Fibroblast of skin of right quadriceps (primary cell): ENCODE data around the gene NDUFB2.
"Not testable (repeated sequence)": the region's sequence is repeated elsewhere in the genome, so short reads cannot be mapped to it uniquely, and the experiment has no call there.

Experiments used
- DNase-seq: peaks from one replicate; pipeline ENCODE4 v3.0.0-alpha.2; 2013

NDUFB2 gene

DNA sequence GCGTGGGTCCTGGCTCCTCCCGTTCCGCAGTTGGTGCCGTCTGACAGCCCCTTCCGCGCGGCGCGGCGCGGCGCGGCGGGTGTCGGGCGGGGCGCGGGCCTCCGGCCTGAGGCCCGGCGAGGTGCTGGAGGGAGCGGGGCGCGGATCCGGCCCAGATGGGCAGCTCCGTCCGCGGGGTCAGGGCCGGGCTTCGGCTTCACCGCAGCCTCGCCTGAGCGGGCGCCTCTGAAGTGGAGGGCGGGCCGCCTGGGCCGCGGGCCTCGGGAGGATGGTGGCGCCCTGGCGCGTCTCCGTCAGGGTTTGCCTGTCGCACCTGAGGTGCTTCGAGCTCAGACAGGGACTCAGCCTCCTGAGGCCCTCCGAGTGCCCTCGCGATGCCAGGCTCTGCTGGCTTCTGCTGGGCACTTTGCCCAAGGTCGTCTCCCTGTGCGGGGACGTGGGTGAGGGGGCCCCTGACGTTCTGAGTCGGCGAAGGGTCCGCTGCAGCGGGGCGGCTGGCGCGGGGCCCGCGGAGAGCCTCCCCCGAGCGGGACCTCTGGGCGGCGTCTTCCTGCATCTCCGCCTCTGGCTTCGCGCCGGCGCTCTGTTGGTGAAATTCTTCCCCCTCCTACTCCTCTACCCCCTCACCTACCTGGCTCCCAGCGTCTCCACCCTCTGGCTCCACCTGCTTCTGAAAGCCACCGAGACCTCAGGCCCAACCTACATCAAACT, 23.3 kb upstream of the NDUFB2 start:
- no peak for DNase-seq

DNA sequence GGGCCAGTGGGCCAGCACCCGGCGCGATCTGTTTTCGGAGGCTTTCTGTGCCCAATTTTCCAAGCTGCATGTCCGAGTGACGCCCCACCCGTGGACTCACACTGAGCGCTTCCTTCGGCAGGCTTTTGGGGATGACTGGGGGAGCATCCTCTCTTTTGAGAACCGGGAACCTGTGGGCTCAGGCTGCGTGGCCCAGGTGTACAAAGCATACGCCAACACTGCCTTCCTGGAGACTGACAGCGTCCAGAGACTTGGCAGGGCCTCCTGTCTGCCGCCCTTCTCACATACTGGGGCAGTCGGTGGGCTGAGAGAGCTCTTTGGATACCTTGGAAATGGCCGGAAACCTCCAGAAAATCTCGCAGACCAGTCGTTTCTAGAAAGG, 22.7 kb upstream of the NDUFB2 start:
- DNase-seq = no peak

DNA sequence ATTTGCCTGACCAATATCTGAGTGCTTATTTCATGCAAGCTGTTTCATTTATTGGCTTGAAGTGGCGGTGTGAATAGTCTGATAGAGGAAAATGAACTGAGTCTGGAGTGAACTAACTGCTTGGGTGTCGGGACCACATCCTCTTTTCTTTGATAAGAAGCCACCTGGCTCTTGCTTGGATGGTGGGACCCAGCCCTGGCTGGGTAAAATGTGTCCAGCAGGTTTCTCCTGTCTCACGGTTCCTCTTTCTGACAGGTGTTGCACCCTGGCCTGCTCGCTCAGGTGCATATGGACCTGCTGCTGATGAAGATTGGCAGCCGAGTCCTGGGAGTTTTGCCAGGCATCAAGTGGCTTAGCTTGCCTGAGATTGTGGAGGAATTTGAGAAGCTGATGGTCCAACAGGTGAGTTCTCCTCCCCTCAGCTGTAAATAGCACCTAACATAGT, 22.1 kb upstream of the NDUFB2 start:
- DNase-seq = no peak

DNA sequence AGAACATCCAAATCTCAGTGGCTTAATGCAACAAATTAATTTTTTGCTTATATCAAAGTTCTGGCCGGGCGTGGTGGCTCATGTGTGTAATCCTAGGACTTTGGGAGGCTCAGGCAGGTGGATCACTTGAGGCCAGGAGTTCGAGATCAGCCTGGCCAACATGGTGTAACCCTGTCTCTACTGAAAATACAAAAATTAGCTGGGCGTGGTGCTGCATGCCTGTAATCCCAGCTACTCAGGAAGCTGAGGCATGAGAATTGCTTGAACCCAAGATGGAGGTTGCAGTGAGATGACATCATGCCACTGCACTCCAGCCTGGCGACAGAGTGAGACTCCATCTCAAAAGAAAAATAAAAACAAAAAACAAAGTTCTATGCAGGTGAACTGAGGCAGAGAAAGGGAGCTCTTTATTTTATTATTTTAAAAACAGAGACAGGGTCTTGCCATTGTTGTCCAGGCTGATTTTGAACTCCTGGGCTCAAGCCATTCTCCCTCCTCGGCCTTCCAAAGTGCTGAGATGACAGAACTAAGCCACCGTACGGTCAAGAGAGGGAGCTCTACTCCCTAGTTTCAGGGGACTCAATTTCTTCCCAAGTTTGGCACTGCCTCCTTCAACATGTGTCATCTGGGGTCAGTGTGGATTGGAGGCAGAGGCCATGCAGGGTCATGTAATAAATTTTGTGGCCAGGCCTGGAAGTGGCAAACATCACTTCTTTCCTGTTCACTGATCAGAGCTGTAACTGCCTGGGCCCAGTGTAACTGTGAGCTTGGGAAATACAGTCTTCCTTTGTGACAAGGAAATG, 21.4 kb upstream of the NDUFB2 start:
- peak; percentile 46 for DNase-seq

DNA sequence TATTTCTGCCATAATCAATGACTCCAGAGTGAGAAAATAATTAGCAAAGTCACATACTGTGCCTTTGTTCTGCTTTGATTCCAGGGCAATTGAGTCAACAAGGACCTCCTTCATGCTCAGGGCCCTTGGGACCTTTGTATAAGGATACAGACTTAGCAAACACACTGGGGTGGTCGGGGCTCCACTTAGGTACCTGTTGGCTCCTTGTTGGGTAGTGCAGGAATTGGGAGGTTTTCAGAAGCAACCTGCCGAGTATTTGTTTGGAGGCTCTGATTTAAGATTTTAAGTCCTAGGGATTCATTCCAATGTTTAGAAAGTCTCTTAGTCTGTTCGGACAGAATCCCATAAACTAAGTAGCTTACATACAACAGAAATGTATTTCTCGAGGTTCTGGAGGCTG, 20.8 kb upstream of the NDUFB2 start:
- no peak for DNase-seq

DNA sequence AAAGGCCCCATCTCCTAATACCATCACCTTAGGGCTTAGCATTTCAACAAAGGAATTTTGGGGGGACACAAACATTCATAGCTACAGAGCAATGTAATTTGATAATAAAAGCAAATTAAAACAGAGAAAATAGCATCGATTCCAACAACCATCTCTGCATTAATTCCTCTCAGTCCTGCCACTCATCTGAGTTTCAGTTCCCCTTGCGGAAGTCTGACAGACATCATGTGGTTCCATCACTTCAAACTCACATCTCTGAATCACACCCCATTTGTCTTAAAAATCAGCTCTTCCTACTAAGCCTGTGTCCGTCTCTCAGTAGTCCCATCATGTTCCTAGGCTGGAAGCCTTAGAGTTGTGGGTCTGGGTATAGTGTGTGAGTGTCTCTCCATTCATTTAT, 20.2 kb upstream of the NDUFB2 start:
- DNase-seq = no peak

DNA sequence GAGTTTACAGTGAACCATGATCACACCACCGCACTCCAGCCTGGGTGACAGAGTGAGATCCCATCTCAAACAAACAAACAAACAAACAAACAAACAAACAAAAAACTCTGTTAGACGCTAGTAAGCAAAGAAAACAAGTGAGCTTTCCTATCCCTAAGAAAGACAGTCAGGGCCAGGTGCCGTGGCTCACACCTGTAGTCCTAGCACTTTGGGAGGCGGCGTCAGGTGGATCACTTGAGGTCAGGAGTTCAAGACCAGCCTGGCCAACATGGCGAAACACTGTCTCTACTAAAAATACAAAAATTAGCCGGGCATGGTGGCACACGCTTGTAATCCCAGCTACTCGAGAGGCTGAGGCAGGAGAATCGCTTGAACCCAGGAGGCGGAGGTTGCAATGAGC, 19.6 kb upstream of the NDUFB2 start:
- DNase-seq = not testable (repeated sequence)

DNA sequence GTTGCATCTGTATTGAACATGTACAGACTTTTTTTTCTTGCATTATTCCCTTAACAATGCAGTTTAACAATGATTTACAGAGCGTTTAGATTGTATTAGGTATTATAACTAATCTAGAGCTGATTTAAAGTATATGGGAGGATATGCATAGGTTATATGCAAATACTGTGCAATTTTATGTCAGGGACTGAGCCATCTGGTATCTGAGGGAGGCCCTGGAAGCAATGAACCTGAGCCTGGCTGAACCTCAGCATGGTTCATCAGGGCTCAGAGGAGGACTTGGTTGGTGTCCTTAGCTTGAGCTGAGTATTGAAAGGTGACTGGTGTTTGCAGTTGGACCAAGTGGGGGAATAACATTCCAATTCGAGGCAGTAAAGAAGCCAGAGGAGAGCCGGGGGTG, 19.0 kb upstream of the NDUFB2 start:
- DNase-seq = no peak

DNA sequence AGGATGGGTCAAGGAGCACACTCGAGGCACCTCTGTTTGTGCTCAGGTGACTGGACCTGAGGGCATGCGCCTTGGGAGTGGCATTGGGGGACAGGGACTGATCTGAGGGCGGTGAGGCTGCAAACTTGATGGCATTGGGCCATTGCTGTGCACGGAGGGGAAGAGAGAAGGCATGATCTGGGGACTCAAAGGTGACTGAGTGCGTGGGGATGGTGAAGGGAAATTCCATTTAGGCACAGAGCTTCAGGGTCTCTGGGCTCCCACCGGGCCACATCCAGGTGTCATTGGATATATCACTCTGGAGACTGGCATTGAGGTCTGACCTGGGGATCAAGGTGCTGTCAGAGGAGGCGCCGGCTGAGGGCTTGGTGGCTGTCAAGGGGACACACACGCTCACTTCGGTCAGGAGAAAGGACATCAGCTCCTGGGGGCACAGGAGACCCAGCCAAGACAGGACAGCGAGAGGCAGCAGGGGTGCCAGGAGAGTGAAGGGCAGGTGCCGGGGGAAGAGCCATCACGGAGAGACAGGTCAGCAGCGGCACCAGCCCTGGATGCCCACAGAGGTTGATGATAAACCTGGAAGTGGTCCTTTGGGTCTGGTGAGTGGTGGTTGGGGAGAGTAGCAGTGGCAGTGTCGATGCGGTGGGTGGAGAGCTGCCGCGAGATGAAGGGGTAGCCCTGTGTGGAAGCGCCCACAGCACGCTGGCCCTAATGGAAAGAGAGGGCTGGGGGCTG, 18.3 kb upstream of the NDUFB2 start:
- DNase-seq = no peak

DNA sequence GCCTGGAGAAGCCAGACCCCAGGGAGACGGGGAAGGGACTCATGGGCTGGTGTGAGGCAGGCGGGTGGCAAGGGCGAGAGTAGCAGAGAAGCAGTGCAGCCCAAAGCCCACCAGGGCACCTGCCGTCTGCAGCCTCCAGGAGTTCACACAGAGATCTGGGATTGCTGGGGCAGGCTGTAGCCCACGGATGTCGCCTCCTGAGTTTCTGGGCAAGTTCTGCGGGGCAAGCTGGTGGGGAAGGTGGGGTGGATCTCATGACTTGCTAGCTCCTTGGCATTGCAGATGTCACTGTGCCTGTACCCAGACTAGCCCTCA, 17.7 kb upstream of the NDUFB2 start:
- no peak for DNase-seq

DNA sequence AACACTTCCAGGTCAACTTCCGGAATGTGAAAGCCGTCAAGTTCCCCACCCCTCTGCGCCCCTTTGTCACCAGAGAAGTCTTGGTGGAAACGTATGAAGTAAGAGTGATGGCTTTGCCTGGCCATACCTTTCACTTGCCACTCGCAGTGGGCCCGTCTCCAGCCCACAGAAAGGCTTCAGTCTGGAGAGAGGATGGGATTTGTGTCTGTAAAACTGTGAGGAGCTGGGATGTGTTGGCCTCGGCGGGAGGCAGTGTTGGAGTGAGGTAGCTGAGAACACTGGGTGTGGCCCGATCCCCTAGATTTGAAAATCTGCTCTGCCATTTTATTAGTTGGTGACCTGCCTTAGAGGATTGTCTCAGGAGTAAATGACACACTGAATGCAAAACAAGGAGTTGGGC, 17.3 kb upstream of the NDUFB2 start:
- no peak for DNase-seq

DNA sequence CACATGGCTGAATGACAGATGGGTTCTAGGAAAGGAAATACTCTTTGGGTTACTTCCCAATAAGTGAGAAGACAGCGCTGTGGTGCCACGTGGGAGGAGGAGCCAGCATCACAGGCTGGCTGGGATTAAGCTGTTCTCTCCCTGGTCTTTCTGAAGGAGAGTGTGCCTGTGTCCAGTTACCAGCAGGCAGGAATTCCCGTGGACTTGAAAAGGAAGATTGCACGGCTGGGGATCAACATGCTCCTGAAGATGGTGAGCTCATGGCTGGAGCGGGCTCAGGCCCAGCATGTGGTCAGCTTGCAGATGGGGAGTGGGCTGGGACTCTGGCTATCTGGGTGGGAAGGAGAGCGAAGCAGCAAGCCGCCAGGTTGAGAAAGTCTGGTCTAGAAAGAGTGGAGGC, 15.6 kb upstream of the NDUFB2 start:
- DNase-seq = no peak

DNA sequence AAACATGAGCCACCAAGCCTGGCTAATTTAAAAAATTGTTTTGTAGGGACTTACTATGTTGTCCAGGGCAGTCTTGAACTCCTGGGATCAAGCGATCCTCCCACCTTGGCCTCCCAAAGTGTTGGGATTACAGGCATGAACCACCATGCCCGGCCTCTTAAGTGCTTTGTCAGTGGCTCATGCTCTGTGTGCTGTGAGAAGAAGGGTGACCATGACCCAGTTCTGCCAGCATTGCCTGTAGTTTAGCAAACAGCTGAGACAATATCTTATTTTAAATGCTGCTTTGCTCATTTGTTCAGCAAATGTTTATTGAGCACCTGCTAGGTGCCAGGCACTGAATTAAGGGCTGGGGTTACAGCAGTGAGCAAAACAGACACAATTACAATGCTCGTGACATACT, 14.7 kb upstream of the NDUFB2 start:
- no peak for DNase-seq

DNA sequence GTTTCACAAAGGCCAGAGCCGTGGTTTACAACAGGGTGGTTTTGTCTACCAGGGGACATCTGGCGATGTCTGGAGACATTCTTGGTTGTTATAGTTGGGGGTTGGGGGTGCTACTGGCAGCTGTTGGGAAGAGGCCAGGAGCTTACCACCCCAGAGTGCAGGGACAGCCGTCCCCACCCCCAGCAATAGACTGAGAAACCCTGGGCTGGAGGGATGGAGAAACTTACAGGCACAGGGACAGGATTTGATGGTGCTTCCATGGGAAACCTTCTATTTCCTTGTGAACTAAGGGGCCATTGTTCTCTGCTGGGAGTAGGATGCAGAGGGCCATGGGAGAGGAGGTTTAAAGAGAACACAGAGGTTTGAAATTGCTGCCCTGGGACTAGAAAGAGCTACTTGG, 12.9 kb upstream of the NDUFB2 start:
- DNase-seq = no peak

DNA sequence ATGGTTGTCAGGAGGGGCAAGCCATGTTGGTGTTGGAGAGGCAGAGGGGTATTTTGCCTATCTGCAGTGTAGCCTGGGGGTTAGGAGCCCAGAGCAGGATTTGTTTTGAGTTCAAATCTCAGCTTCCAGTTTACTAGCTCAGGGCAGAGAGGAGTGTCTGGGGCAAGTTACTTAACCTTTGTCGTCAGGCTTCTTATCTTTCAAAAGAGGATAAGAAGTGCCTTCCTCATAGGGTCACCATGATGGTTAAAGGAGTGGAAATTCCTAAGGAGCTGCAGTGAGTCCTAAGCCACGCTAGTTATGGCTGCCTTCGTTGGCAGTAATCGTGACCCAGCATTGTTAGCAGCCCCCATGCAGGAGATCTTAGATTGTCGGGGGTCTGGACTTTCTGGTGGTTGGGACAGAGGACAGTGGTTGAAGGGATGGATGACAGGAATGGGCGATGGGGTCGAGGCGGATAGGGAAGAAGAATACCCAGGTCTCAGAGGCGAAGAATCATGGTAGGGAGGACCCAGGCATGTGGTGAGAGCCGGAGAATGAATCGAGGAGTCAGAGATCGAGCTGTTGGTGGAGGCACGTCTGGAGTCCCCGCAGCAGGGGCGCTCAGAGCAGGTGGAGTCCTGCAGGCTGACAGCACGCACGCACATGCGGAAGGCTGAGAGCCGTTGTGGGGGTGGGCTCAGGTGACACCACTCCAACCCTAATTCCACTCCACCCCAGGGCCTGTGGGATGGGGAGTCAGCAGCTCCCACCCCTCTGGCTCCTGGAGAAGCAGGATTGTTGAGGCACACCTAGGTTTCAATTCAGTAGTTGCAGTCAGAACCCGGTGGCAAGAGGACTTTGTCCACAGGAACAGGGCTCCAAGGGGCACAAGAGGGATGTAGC, 12.2 kb upstream of the NDUFB2 start:
- DNase-seq = no peak

DNA sequence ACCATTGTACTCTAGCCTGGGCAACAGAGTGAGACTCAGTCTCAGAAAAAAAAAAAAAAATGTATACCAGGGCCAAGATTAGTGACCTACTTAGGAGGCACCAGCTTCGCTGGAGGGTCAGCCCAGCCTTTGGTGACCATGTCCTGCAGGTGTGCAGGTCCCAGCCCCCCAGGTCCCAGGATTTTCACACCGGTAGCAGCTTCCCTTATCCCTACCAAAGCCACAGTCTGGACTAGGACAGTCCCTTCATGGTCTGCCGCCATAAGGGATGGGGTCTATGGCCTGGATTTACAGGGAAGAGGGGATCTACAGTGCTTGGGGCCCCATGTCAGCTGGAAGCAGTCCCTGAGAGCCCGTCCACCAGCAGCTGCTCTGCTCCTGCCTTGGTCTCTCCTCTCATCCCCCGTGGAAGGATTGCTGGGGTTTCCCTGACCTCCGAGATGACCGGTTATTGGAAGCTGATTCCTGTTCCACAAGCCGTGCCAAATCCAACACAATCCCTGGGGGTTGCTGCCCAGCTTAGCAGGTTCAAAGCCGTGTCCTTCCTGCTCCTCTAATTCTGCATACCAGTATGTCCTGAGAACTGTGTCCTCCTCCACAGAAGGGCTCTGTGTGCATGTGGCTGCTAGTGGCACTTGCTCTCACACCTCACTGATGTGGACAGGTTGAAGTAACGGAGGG, 11.0 kb upstream of the NDUFB2 start:
- no peak for DNase-seq

DNA sequence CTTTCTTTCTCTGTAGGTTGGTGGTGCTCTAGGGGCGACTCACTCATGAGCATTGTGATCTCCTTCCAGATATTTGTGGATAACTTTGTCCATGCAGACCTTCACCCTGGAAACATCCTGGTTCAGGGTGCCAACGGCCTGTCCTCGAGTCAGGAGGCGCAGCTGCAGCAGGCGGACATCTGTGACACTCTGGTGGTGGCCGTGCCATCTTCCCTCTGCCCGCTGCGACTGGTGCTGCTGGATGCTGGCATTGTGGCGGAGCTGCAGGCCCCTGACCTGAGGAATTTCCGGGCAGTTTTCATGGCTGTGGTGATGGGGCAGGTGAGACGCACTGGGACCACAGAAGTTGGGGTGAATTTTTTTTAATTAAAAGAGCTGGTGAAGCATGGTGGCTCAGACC, 9.6 kb upstream of the NDUFB2 start:
- DNase-seq = no peak

DNA sequence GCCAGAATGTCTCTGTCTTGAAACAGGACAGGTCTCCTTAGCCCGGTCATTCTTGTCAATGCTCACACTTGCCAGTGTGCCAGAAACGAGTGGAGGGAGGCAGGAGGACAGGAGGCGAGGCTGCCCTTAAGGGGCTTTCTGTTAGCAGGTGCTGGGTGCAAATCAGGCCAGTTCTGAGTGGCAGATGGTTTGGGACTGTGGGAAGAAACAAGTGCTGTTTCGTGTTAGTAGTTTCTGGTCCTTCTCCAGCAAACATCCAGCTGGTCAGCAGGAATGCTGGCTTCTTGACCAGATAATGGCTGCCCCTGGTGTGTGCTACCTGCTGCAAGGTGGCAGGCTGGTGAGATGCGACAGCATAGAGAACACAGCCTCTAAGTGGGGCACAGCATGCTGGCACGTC, 8.2 kb upstream of the NDUFB2 start:
- no peak for DNase-seq

DNA sequence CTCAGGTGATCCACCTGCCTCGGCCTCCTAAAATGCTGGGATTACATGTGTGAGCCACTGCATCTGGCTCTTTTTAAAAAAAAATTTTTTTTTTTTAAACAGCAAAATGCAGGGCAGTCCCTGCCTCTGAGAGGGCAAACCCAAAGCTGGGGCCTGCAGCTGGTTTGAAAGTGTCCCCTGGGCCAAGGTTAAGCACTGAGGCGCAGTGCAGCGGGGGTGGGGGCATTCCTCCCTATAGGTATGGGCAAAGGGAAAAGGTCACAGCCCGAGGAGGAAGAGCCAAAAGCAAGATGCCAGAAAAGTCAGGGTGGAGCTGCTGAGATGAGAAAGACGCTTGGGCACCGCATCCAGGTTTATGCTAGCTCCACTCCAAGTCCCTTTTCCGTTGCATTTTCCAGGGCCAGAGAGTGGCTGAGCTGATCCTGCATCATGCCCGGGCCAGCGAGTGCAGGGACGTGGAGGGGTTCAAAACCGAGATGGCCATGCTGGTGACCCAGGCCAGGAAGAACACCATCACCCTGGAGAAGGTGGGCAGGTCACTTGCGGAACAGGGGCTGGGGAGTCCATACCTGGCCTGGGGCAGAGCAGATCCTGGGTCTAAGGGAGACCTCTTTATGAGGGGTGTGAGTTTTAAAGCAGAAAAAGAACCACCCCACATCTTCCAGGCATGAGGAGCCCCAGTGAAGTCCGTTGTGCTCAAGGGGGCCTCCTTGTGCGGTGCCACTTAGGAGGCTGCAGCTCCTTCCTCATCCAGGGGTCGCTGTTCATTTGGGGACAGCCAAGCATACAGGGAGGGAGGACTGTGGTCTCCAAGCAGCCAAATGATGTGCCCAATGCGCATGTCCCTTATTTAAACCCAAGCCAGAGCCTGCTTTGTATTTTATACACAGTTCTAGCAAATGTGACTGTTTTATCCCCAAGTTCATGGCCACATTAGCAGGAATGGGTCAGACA, 7.0 kb upstream of the NDUFB2 start:
- DNase-seq = no peak

DNA sequence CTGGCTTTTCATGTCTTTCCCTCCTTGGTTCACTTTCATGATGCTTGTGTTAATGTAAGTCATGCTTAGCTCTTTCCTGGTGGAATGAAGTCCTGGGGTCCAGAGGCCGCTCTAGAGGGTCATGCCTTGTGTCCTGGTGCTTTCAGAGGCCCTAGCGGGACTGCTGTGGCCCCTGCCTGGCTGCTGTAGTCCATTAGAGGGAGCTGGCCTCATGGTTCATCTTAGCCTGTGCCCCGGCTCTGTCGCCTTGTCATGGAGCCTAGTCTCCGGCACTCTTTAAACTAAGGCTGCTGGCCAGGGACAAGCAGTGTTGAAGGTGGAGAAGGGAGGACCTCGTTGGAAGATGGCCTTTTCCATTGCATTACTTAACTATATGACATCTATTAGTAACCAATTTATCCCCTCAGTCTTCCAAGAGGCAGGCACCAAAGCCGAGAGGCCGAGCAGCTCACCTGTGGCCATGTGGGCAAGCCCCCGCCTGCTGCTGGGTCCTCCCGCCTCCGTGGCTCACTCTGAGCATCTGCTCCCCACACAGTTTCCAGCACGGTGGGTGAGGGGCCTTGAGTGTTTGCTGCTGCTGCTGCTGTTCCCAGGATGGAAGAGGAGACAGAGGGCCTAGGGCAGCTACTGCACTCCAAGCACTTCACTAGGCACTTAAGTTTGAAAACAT, 5.0 kb upstream of the NDUFB2 start:
- no peak for DNase-seq

DNA sequence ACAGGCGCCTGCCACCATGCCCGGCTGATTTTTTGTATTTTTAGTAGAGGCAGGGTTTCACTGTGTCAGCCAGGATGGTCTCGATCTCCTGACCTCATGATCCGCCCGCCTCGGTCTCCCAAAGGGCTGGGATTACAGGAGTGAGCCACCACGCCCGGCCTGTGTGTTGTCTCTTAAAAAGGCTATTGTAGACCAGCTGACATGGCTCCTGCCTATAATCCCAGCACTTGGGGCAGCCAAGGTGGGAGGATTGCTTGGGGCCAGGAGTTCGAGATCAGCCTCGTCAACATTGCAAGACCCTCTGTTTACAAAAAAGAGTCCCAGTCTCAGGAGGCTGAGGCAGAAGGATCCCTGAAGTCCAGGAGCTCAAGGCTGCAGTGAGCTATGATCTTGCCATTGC, 2.7 kb upstream of the NDUFB2 start:
- not testable (repeated sequence) for DNase-seq
